Neural progenitor cell (in vitro differentiated cells): ENCODE data around the gene TMEM225B. TPM values are rescaled to one million over a fixed set of nuclear protein-coding genes. Genes with fewer than 3 reads are reported as not detected.
A peak's percentile ranks its signal among the peaks of the same experiment; 100 is the strongest.

ENCODE experiments used
- DNase-seq: peaks from one replicate; pipeline ENCODE4 v3.0.0-alpha.2; 2016; ENCODE audit warnings: low spot score
- H2AFZ ChIP-seq: fragments of 200-600 bp; sonication (generic); replicated peaks from 2 replicates; pipeline ENCODE4 v1.6.1; 2016; ENCODE audit warnings: antibody characterized with exemption
- H3F3A ChIP-seq: fragments of 200-600 bp; sonication (generic); 2 replicates; pipeline ENCODE4 v1.6.1; 2016; ENCODE audit warnings: antibody characterized with exemption, low read depth
- H3K27ac ChIP-seq: fragments of 200-600 bp; sonication (generic); 2 replicates; pipeline ENCODE4 v1.5.1; 2016; ENCODE audit warnings: mild to moderate bottlenecking
- H3K27me3 ChIP-seq: fragments of 200-600 bp; sonication (generic); 2 replicates; pipeline ENCODE4 v1.6.1; 2016; ENCODE audit warnings: mild to moderate bottlenecking, moderate library complexity
- H3K36me3 ChIP-seq: fragments of 200-600 bp; sonication (generic); 2 replicates; pipeline ENCODE4 v1.5.1; 2016
- H3K4me1 ChIP-seq: fragments of 200-600 bp; sonication (generic); 2 replicates; pipeline ENCODE4 v1.6.1; 2016; ENCODE audit warnings: mixed run types
- H3K4me2 ChIP-seq: fragments of 200-600 bp; sonication (generic); 2 replicates; pipeline ENCODE4 v1.6.1; 2016
- H3K4me3 ChIP-seq: fragments of 200-600 bp; sonication (generic); 2 replicates; pipeline ENCODE4 v1.5.1; 2016
- H3K79me2 ChIP-seq: fragments of 200-600 bp; sonication (generic); 2 replicates; pipeline ENCODE4 v1.6.1; 2016; ENCODE audit warnings: low read depth
- H3K9ac ChIP-seq: fragments of 200-600 bp; sonication (generic); 2 replicates; pipeline ENCODE4 v1.6.1; 2016
- H3K9me3 ChIP-seq: fragments of 200-600 bp; sonication (generic); 2 replicates; pipeline ENCODE4 v1.5.1; 2016; ENCODE audit warnings: low read depth
- H4K20me1 ChIP-seq: fragments of 200-600 bp; sonication (generic); 2 replicates; pipeline ENCODE4 v1.6.1; 2016; ENCODE audit warnings: low read depth
- H3K27ac Mint-ChIP-seq: 3 replicates; pipeline ENCODE4 v1.8.0; 2021; ENCODE audit warnings: mixed read lengths
- H3K27me3 Mint-ChIP-seq: 2 replicates; pipeline ENCODE4 v1.8.0; 2022; ENCODE audit warnings: low read depth, mild to moderate bottlenecking, inconsistent platforms, moderate library complexity, mixed read lengths; ENCODE audit not compliant: insufficient read depth
- H3K36me3 Mint-ChIP-seq: 3 replicates; pipeline ENCODE4 v1.8.0; 2021; ENCODE audit warnings: mixed read lengths
- H3K4me1 Mint-ChIP-seq: 3 replicates; pipeline ENCODE4 v1.8.0; 2021; ENCODE audit warnings: mixed read lengths
- H3K4me3 Mint-ChIP-seq: 3 replicates; pipeline ENCODE4 v1.8.0; 2021; ENCODE audit warnings: mild to moderate bottlenecking, moderate library complexity, mixed read lengths
- H3K9me3 Mint-ChIP-seq: 3 replicates; pipeline ENCODE4 v1.8.0; 2020; ENCODE audit warnings: mixed read lengths
- CTCF ChIP-seq: fragments of 200-600 bp; sonication (generic); IDR thresholded peaks from 2 replicates; pipeline ENCODE4 v1.5.1; 2017; ENCODE audit warnings: antibody characterized with exemption, mild to moderate bottlenecking
- EZH2 ChIP-seq: fragments of 200-600 bp; sonication (generic); IDR thresholded peaks from 2 replicates; pipeline ENCODE4 v1.6.1; 2017; ENCODE audit warnings: antibody characterized with exemption, mild to moderate bottlenecking, moderate library complexity
- EZH2phosphoT487 ChIP-seq: fragments of 200-600 bp; sonication (generic); IDR thresholded peaks from 2 replicates; pipeline ENCODE4 v1.6.1; 2017; ENCODE audit warnings: antibody characterized with exemption
- total RNA-seq: library from RNA; depleted of rRNA; stranded (reverse); fragments of >200 nt; gene quantifications from 2 replicates; pipeline ENCODE4 v1.2.3, GENCODE V29; 2015; ENCODE audit warnings: low replicate concordance

The TMEM225B gene
- total RNA-seq, 1 donor from 2014 or later = not detected

DNA sequence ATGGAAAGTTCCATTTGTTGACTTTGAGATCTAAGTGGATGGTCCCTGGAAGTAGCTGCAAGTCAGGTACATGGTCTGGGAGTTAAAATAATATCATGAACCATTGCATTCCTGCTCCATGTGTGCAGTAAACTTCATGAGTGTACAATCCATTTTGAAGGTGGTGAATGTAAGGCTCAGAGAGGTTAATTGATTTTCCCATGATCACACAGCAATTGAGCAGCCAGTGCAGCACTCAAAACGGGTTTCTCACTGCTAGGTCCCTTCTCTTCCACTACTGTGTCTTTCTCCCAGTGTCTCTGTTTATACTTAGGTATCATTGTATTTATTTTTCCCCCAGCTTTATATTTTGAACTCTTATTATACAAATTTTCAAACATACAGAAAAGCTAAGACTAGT is 28.6 kb downstream of the TMEM225B start:
- H3K9ac ChIP-seq = no peak overlapping the region
- no peaks in the 10 kb centered on the region for H3K27me3 ChIP-seq
- H3K9me3 ChIP-seq = no peaks in the 10 kb centered on the region
- H3K4me2 ChIP-seq = no peak overlapping the region
- peaks cover 12% of the 10 kb centered on the region for H3K36me3 ChIP-seq
- no peak overlapping the region for H3K27ac ChIP-seq
- H3K79me2 ChIP-seq = peaks cover 3% of the 10 kb centered on the region
- H3F3A ChIP-seq = peaks cover 7% of the 10 kb centered on the region
- DNase-seq = no peak
- H4K20me1 ChIP-seq = peaks cover 24% of the 10 kb centered on the region
- no peak overlapping the region for H3K27ac Mint-ChIP-seq
- no peaks in the 10 kb centered on the region for H3K9me3 Mint-ChIP-seq
- no peaks in the 10 kb centered on the region for H3K4me1 Mint-ChIP-seq
- H2AFZ ChIP-seq = no peak overlapping the region
- TF ChIP-seq CTCF = no peak
- no peak for TF ChIP-seq EZH2phosphoT487
- no peak for TF ChIP-seq EZH2
- no peaks in the 10 kb centered on the region for H3K4me1 ChIP-seq
- no peak overlapping the region for H3K4me3 ChIP-seq
- peaks cover 46% of the 10 kb centered on the region for H3K36me3 Mint-ChIP-seq
- H3K27me3 Mint-ChIP-seq = peaks cover 6% of the 10 kb centered on the region
- H3K4me3 Mint-ChIP-seq = no peak overlapping the region

GRCh38 chr7:99627513-99627912 is 29.4 kb downstream of the TMEM225B start:
- Mint-ChIP-seq H3K27ac (no peak overlapping the region), H3K36me3 (peaks cover 45% of the 10 kb centered on the region)
- no peak overlapping the region for H3K27ac ChIP-seq

DNA sequence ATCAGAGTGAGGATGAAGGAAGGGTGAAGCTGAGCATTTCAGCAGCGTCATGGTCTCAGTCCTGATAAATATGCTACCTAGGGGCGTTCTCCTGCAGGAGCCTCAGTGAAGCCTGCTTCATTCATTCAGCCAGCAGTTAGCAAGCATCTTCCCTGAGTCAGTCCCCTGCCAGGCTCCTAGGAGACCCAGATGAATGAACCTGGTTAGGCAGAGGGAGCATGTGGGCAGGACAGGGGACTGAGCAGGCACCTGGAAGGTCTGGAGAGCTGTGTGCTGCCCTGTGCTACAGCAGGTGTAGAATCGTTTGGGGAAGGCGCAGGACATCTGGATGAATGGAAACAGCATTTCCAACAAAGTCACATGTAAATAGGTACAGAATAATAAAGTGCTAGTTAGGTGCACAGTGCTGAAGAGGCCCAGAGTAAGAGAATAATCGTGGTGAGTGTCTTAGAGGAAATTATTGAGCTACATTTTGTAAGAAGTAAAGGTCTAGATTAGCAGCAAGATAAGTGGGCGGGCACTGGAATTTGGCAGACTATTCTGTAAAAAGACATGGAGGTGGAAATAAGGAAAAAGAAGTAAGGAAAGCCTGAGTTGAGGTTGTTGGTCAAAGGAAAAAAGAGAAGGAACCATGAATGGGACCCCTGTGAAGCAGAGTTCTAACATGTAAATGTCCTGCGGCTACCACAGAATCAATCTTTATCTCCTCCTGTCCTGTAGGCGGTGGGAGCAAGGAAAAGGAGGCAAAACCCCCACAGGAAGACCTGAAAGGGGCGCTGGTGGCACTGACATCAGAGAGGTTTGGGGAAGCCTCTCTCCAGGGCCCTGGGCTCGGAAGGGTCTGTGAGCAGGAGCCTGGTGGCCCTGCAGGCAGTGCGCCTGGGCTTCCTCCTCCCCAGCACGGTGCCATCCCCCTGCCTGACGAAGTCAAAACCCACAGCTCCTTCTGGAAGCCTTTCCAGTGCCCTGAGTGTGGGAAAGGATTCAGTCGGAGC is 30.7 kb downstream of the TMEM225B start:
- H3K27ac Mint-ChIP-seq = no peak overlapping the region
- H4K20me1 ChIP-seq = peaks cover 24% of the 10 kb centered on the region
- H3K4me3 ChIP-seq = no peak overlapping the region

More at GRCh38 chr7:99627513-99627912, 29.4 kb downstream of the TMEM225B start:
- DNase-seq = no peak
- Histone ChIP-seq H3K4me3 (no peak overlapping the region), H4K20me1 (peaks cover 24% of the 10 kb centered on the region), H2AFZ (no peak overlapping the region), H3K79me2 (peaks cover 3% of the 10 kb centered on the region), H3K4me2 (no peak overlapping the region), H3K9ac (no peak overlapping the region), H3K9me3 (no peaks in the 10 kb centered on the region), H3K36me3 (peaks cover 12% of the 10 kb centered on the region), H3F3A (peaks cover 7% of the 10 kb centered on the region), H3K27me3 (no peaks in the 10 kb centered on the region), H3K4me1 (no peaks in the 10 kb centered on the region)
- Mint-ChIP-seq H3K9me3 (no peaks in the 10 kb centered on the region), H3K27me3 (peaks cover 6% of the 10 kb centered on the region), H3K4me1 (no peaks in the 10 kb centered on the region), H3K4me3 (no peak overlapping the region)
- no peak for TF ChIP-seq EZH2
- no peak for TF ChIP-seq CTCF
- TF ChIP-seq EZH2phosphoT487 = no peak

More for the DNA sequence above, 30.7 kb downstream of the TMEM225B start:
- Mint-ChIP-seq H3K9me3 (no peaks in the 10 kb centered on the region), H3K4me1 (no peaks in the 10 kb centered on the region), H3K36me3 (peaks cover 40% of the 10 kb centered on the region), H3K4me3 (no peak overlapping the region), H3K27me3 (peaks cover 3% of the 10 kb centered on the region)
- H3K36me3 ChIP-seq = peaks cover 12% of the 10 kb centered on the region
- no peaks in the 10 kb centered on the region for H3K9me3 ChIP-seq
- no peaks in the 10 kb centered on the region for H3K4me1 ChIP-seq
- no peak for TF ChIP-seq EZH2
- no peak for TF ChIP-seq CTCF
- no peak for TF ChIP-seq EZH2phosphoT487
- H3K27me3 ChIP-seq = no peaks in the 10 kb centered on the region
- peaks cover 7% of the 10 kb centered on the region for H3F3A ChIP-seq
- peaks cover 3% of the 10 kb centered on the region for H3K79me2 ChIP-seq
- no peak overlapping the region for H3K4me2 ChIP-seq
- peak overlapping the region; percentile 37 for H3K27ac ChIP-seq
- no peak overlapping the region for H2AFZ ChIP-seq
- DNase-seq = no peak
- no peak overlapping the region for H3K9ac ChIP-seq
